Inferior parietal cortex (tissue), 1 donor: ENCODE data around the gene SCNN1A.

Source experiments
- DNase-seq: peaks from one replicate; pipeline ENCODE4 v3.0.0-alpha.2; 2016; ENCODE audit errors: extremely low spot score

Gene SCNN1A

DNA sequence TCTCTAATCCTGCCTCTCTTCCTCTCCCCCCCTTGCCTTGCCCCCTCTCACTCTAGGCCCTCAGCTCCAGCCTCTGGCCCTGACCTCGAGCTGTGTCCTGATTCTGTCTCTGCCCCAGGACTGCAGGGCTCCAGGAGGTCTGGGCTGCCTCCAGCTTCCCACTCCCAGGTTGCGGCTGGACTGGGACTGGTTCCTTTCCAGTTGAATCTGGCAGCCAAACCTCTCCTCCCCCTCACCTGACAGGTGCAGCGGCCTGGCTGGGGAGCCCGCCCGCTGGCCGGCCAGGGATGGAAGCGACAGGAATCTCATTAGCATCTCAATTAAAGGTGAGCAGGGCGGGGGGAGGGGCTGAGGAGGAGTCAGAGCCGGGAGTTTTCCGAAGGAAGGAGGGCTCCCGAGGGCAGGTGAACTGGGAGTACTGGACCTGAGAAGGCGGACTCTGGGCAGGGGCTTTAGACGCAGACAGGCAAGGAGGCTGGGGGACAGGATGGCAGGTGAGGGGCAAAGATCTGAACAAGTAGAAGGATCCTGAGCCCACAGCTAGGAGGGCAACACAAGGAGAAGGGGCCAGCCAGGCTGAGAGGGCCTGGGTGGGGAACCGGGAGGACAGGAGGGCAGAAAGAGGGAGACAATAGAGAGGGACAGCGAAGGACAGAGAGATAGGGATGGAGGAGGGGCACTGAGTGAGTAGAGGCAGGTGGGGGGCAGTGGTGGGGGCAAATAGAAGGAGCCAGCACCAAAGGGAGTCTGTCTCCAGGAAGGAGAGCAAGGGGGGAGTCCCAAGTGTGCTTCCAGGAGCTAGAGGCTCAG is at the start of gene SCNN1A:
TSS of gene SCNN1A (minus strand) at position 295 of the 810 bp plus-strand sequence. CDS start 780 bp downstream, outside the sequence.
- no peak for DNase-seq

- DNase-seq: no peak
Observed at GRCh38 chr12:6424866-6425265, 49.5 kb upstream of the SCNN1A start.

GRCh38 chr12:6424008-6424347 is 48.6 kb upstream of the SCNN1A start:
- no peak for DNase-seq

DNA sequence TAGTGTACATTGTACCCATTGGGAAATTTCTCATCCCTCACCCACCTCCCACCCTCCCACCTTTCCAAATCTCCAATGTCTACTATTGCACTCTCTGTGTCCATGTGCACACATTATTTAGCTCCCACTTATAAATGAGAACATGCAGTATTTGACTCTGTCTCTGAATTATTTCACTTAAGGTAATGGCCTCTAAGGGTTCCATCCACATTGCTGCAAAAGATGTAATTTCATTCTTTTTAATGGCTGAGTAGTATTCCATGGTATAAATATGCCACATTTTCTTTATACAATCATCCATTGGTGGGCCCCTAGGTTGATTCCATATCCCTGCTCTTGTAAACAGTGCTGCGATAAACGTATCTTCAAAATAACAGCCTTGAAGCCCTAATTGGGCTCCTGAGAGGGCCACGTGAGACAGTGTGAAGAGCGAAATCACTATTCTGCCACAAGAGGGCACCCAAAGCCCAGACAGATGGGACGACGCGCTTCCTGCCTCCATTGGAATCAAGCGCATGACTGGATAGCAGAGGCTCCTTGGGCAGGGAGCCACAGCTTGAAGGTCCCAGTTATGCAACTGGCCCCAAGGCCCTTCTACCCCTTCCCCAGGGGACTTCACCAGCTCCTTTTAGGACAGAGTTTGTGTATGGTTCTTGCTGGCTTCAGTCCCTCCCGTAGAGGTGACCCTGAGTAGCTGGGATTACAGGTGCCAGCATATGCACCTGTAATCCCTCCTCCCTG is 48.1 kb upstream of the SCNN1A start:
- peak; percentile 91 for DNase-seq

- no peak for DNase-seq
Observed at GRCh38 chr12:6420364-6420763, 45.0 kb upstream of the SCNN1A start.

DNA sequence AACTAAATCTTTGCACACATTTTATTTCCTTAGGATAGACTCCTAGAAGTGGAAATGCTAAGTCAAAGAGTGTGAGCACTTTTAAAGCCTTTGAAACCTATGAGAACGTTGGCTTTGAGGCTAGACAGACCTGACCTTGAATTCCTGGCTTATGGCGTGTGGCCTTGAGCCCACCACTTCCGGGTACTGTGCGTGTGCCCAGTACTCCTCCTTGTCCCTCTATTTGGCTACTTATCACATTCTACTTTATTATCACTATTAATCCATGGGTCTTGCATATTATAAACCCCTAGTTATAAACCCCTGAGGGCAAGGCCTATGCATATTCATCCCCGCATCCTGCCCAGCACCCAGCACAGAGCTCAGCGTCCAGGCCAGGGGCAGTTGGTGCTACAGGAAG is 43.4 kb upstream of the SCNN1A start:
- DNase-seq: no peak

DNA sequence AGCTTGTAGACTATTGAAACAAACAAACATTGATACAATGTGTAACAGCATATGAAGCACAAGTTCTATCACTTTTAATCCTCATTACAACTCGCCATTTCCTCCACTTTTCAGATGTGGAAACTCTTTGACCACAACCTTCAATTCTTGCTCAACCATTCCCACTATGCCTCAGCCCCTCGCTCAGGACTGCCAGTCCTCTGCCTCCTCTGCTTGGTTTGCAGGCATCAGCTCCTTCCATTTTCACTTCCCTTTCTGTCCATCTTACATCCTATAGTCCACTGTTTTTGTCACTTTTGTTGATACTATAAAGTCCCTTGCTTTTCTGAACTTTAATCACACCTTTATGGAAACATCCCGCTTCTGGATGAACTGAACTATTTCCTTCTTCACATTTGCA is 41.2 kb upstream of the SCNN1A start:
- DNase-seq: no peak

GRCh38 chr12:6407236-6407954 is 32.0 kb upstream of the SCNN1A start:
- DNase-seq: no peak

GRCh38 chr12:6405963-6406362 is 30.6 kb upstream of the SCNN1A start:
- DNase-seq: no peak

DNA sequence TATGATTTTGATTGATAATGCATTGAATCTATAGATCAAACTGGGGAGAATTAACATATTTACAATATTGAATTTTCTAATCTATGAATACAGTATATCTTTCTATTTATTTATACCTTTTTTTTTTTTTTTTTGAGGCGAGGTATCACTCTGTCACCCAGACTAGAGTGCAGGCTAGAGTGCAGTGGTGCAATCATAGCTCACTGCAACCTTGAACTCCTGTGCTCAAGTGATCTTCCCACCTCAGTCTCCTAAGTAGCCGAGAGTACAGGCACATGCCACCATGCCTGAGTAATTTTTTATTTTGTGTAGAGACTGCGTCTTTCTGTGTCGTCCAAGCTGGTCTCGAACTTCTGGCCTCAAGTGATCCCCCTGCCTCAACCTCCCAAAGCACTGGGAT is 29.0 kb upstream of the SCNN1A start:
- no peak for DNase-seq

DNA sequence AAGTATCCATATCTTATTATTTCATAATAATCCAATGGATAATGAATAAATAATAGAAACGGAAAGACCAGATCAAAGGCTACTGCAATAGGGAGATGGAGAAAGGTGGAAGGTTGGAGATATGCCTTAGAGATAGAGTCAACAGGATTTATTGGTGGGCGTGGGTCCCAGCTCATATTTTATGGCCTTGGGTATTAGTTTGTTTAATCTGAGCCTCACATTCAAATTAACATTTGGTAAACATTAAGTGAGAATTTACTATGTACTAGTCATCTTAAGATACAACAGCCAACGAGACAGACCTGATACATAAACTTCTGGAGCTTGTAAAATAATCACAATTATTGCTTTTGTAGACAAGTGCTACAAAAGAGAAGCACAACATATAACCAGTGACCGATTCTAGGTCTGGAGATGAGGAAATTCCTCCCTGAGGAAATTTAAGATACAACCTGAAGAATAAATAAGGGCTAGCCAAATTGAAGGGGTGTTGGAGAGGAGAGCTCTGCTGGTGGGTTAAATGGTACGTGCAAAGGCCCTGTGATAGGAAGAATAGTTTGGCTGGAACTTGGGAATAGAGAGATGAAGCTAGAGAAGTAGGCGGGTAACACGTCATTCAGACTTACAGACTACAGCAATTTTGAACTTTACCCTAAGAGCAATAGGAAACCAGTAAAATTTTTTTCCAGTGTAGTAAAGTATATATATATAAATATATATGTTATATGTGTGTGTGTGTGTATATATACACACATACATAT is 24.7 kb upstream of the SCNN1A start:
- no peak for DNase-seq

- DNase-seq: no peak
Observed at GRCh38 chr12:6396031-6396430, 20.7 kb upstream of the SCNN1A start.

- DNase-seq: no peak
Observed at GRCh38 chr12:6394398-6394797, 19.0 kb upstream of the SCNN1A start.

GRCh38 chr12:6393109-6393508 is 17.7 kb upstream of the SCNN1A start:
- no peak for DNase-seq

DNA sequence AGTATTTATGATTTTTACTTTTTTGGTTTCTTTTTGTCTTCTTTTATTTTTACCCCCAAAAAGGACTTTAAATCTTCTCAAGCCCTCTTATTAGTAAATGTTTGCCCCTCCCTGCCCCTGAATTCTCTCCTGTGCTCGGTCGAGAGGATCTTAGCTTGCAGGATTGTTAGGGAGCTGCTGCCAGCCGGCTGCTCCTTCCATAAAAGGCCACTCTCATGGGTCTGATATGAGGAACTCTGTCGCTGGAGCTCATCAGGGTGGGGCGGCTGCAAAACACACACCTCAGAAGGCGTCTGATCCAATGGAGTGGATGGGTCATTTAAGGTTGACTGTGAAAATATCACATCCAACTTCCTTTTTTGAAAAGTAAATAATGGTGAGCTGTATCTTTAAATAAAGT is 17.1 kb upstream of the SCNN1A start:
- DNase-seq: no peak

DNA sequence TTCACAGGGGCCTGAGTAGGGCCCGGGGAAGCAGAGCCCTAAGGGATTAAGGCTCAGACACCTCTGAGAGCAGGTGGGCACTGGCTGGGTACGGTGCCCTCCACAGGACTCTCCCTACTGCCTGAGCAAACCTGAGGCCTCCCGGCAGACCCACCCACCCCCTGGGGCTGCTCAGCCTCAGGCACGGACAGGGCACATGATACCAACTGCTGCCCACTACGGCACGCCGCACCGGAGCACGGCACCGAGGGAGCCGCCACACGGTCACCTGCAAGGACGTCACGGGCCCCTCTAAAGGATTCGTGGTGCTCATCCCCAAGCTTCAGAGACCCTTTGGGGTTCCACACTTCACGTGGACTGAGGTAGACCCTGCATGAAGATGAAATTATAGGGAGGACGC is 15.7 kb upstream of the SCNN1A start:
- DNase-seq: no peak

GRCh38 chr12:6390084-6390799 is 14.9 kb upstream of the SCNN1A start:
- no peak for DNase-seq

- DNase-seq: no peak
Observed at GRCh38 chr12:6387541-6387940, 12.2 kb upstream of the SCNN1A start.

DNA sequence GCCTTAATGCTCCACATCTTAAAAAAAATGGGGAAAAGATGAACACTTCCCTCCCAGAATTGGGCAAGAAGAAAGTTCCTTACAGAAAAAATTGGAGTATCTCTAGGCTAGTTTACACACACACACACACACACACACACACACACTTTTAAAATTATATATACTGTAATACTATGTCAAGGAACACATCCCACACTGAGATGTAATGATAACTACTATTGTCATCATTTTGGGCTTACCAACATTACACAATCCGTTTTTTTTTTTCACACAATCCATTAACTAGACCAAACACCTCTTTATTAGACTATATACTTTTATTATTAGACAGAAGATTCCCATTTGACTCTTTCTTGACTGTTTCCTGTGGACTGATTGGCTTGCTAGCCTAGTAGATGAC is 11.1 kb upstream of the SCNN1A start:
- DNase-seq: no peak

DNA sequence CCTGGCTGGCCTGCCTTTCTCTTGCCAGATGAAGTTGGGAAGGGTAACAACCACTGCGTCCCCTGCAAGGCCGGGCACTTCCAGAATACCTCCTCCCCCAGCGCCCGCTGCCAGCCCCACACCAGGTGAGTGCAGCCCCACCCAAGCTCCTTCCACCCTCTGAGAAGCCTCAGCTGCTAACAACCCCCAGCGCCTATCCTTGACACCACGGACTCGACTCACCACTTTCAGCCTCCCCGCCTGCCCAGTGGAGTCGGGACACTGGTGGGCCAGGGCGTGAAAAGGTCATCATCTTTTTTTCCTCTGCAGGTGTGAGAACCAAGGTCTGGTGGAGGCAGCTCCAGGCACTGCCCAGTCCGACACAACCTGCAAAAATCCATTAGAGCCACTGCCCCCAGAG is 10.7 kb upstream of the SCNN1A start:
- DNase-seq: no peak
